SJSA1 (cell line): Measurements from ENCODE around the gene DUSP3. TPM values are rescaled to one million over a fixed set of nuclear protein-coding genes. Genes with fewer than 3 reads are reported as not detected.
A peak's percentile ranks its signal among the peaks of the same experiment; 100 is the strongest.

Experiments
- DNase-seq, 2 experiments: peaks; one replicate each; pipeline ENCODE4 v3.0.0-alpha.2; 2015 to 2020; ENCODE audit warnings: low spot score in 2 of 2, low read depth in 1 of 2
- H3K27ac ChIP-seq: fragments of 250-450 bp; sonication (Bioruptor Pico); 2 replicates; pipeline ENCODE4 v1.5.1; 2020; ENCODE audit warnings: mild to moderate bottlenecking, moderate library complexity
- H3K27me3 ChIP-seq: fragments of 250-450 bp; sonication (Bioruptor Pico); replicated peaks from 2 replicates; pipeline ENCODE4 v1.5.1; 2020; ENCODE audit warnings: mild to moderate bottlenecking, moderate library complexity
- H3K36me3 ChIP-seq: fragments of 250-450 bp; sonication (Bioruptor Pico); 2 replicates; pipeline ENCODE4 v1.5.1; 2020; ENCODE audit warnings: mild to moderate bottlenecking
- H3K4me1 ChIP-seq: fragments of 250-450 bp; sonication (Bioruptor Pico); replicated peaks from 2 replicates; pipeline ENCODE4 v1.6.1; 2021; ENCODE audit warnings: mild to moderate bottlenecking
- H3K4me3 ChIP-seq: fragments of 250-450 bp; sonication (Bioruptor Pico); 2 replicates; pipeline ENCODE4 v1.5.1; 2020; ENCODE audit warnings: mild to moderate bottlenecking
- H3K9me3 ChIP-seq: fragments of 250-450 bp; sonication (Bioruptor Pico); replicated peaks from 2 replicates; pipeline ENCODE4 v1.5.1; 2020; ENCODE audit warnings: mild to moderate bottlenecking
- total RNA-seq: library from RNA; depleted of rRNA; stranded (reverse); fragments of >200 nt; shearing (Covaris generic); gene quantifications from 2 replicates; pipeline ENCODE4 v1.2.3, GENCODE V29; 2014

Gene DUSP3
- total RNA-seq, 1 experiment from 2014 or later, result 55.1 TPM

- H3K4me1 ChIP-seq, result peaks cover 12% of the 10 kb centered on the region
- DNase-seq, result no peak
- no peaks in the 10 kb centered on the region for H3K9me3 ChIP-seq
- H3K27ac ChIP-seq, result no peak overlapping the region
- no peaks in the 10 kb centered on the region for H3K27me3 ChIP-seq
- no peaks in the 10 kb centered on the region for H3K36me3 ChIP-seq
- H3K4me3 ChIP-seq, result no peak overlapping the region
These were observed 10.7 kb upstream of the DUSP3 start for GRCh38 chr17:43789482-43789881.

GRCh38 chr17:43788540-43788939, 9.8 kb upstream of the DUSP3 start:
- no peak for DNase-seq
- H3K27me3 ChIP-seq, result no peaks in the 10 kb centered on the region
- no peak overlapping the region for H3K27ac ChIP-seq
- H3K4me3 ChIP-seq, result no peak overlapping the region
- no peaks in the 10 kb centered on the region for H3K9me3 ChIP-seq
- H3K4me1 ChIP-seq, result peaks cover 21% of the 10 kb centered on the region
- no peaks in the 10 kb centered on the region for H3K36me3 ChIP-seq

- Histone ChIP-seq H3K4me3 (no peak overlapping the region), H3K27ac (no peak overlapping the region), H3K36me3 (no peaks in the 10 kb centered on the region), H3K27me3 (no peaks in the 10 kb centered on the region), H3K9me3 (no peaks in the 10 kb centered on the region), H3K4me1 (peaks cover 29% of the 10 kb centered on the region)
- no peak for DNase-seq
These were observed 9.0 kb upstream of the DUSP3 start for GRCh38 chr17:43787728-43788127.

- Histone ChIP-seq H3K27ac (peak overlapping the region; percentile 24), H3K4me3 (no peak overlapping the region)
These were observed 5.9 kb upstream of the DUSP3 start for GRCh38 chr17:43784628-43785101.

GRCh38 chr17:43784068-43784467, 5.3 kb upstream of the DUSP3 start:
- H3K27ac ChIP-seq, result peak overlapping the region; percentile 24
- H3K4me3 ChIP-seq, result no peak overlapping the region
- peak in 1 of 2 experiments; percentile 67 for DNase-seq

More at GRCh38 chr17:43784628-43785101, 5.9 kb upstream of the DUSP3 start:
- Histone ChIP-seq H3K27me3 (no peaks in the 10 kb centered on the region), H3K9me3 (no peaks in the 10 kb centered on the region), H3K4me1 (peaks cover 26% of the 10 kb centered on the region), H3K36me3 (no peaks in the 10 kb centered on the region)
- DNase-seq, result peak in 1 of 2 experiments; percentile 62

GRCh38 chr17:43782913-43783680, 4.3 kb upstream of the DUSP3 start:
- Histone ChIP-seq H3K4me1 (peaks cover 33% of the 10 kb centered on the region), H3K27ac (peak overlapping the region; percentile 24), H3K27me3 (no peaks in the 10 kb centered on the region), H3K4me3 (no peak overlapping the region), H3K36me3 (peaks cover 6% of the 10 kb centered on the region), H3K9me3 (no peaks in the 10 kb centered on the region)
- DNase-seq, result no peak

More at GRCh38 chr17:43784068-43784467, 5.3 kb upstream of the DUSP3 start:
- no peaks in the 10 kb centered on the region for H3K36me3 ChIP-seq
- H3K9me3 ChIP-seq, result no peaks in the 10 kb centered on the region
- H3K4me1 ChIP-seq, result peaks cover 32% of the 10 kb centered on the region
- H3K27me3 ChIP-seq, result no peaks in the 10 kb centered on the region

GRCh38 chr17:43780135-43780534, 1.4 kb upstream of the DUSP3 start, which contains the start of gene CFAP97D1:
Gene CFAP97D1 (plus strand): TSS chr17:43780435. CDS start chr17:43780463, 28 bp downstream.
- H3K36me3 ChIP-seq, result peaks cover 30% of the 10 kb centered on the region
- H3K4me3 ChIP-seq, result peak within 1 kb of the TSS; percentile 83
- peak within 1 kb of the TSS; percentile 97 for H3K27ac ChIP-seq
- H3K4me1 ChIP-seq, result peaks cover 41% of the 10 kb centered on the region
- DNase-seq, result no peak
- no peaks in the 10 kb centered on the region for H3K9me3 ChIP-seq
- H3K27me3 ChIP-seq, result no peaks in the 10 kb centered on the region

GRCh38 chr17:43779145-43780125, 658 bp upstream of the DUSP3 start:
- H3K4me3 ChIP-seq, result peak overlapping the region; percentile 83
- DNase-seq, result peak in 1 of 2 experiments; percentile 86
- peaks cover 37% of the 10 kb centered on the region for H3K36me3 ChIP-seq
- no peaks in the 10 kb centered on the region for H3K9me3 ChIP-seq
- H3K27ac ChIP-seq, result peak overlapping the region; percentile 97
- H3K27me3 ChIP-seq, result no peaks in the 10 kb centered on the region
- peaks cover 34% of the 10 kb centered on the region for H3K4me1 ChIP-seq

- no peaks in the 10 kb centered on the region for H3K9me3 ChIP-seq
- no peak overlapping the region for H3K27ac ChIP-seq
- H3K27me3 ChIP-seq, result no peaks in the 10 kb centered on the region
- H3K36me3 ChIP-seq, result peaks cover 81% of the 10 kb centered on the region
- no peak overlapping the region for H3K4me3 ChIP-seq
- peak in 1 of 2 experiments; percentile 40 for DNase-seq
- H3K4me1 ChIP-seq, result peaks cover 15% of the 10 kb centered on the region
These were observed 4.2 kb downstream of the DUSP3 start for GRCh38 chr17:43774304-43775250.

- DNase-seq, result no peak
- Histone ChIP-seq H3K36me3 (peaks cover 90% of the 10 kb centered on the region), H3K27ac (no peak overlapping the region)
These were observed 5.7 kb downstream of the DUSP3 start for GRCh38 chr17:43772877-43773648.

GRCh38 chr17:43771463-43771862, 7.3 kb downstream of the DUSP3 start:
- Histone ChIP-seq H3K4me1 (no peaks in the 10 kb centered on the region), H3K36me3 (peaks cover 87% of the 10 kb centered on the region), H3K27ac (no peak overlapping the region), H3K4me3 (no peak overlapping the region), H3K9me3 (no peaks in the 10 kb centered on the region), H3K27me3 (no peaks in the 10 kb centered on the region)
- DNase-seq, result no peak

More at GRCh38 chr17:43772877-43773648, 5.7 kb downstream of the DUSP3 start:
- H3K4me1 ChIP-seq, result peaks cover 9% of the 10 kb centered on the region
- no peaks in the 10 kb centered on the region for H3K9me3 ChIP-seq
- no peaks in the 10 kb centered on the region for H3K27me3 ChIP-seq
- H3K4me3 ChIP-seq, result no peak overlapping the region

- H3K9me3 ChIP-seq, result no peaks in the 10 kb centered on the region
- H3K4me3 ChIP-seq, result no peak overlapping the region
- no peaks in the 10 kb centered on the region for H3K4me1 ChIP-seq
- no peak for DNase-seq
- no peak overlapping the region for H3K27ac ChIP-seq
- H3K27me3 ChIP-seq, result no peaks in the 10 kb centered on the region
- peaks cover 87% of the 10 kb centered on the region for H3K36me3 ChIP-seq
These were observed 7.8 kb downstream of the DUSP3 start for GRCh38 chr17:43770957-43771356.
